ENCODE measurements around the gene ECEL1.

The ECEL1 gene

GRCh38 chr2:232505856-232506255 lies 18.2 kb upstream of the ECEL1 start:
- no peaks in the 10 kb centered on the region for H3K36me3 ChIP-seq (ENCODE audit: control insufficient read depth in 2 of 2, insufficient read depth in 1 of 2, low read length in 2 of 2)
- no peak overlapping the region for H3K4me3 ChIP-seq (ENCODE audit: low read depth, low read length)
- ChIA-PET CTCF (no interaction called here), POLR2A (no interaction called here)
- H3K9me3 ChIP-seq (ENCODE audit: control insufficient read depth, insufficient read depth, low read depth, low read length), result no peaks in the 10 kb centered on the region
- H3K27ac ChIP-seq (ENCODE audit: extremely low read depth, low read depth, low read length), result no peak overlapping the region
- no peaks in the 10 kb centered on the region for H3K4me1 ChIP-seq (ENCODE audit: control insufficient read depth, insufficient read depth, low read length)
- no peak for TF ChIP-seq ZNF623 (tag by site-specific recombination; IDR thresholded peaks at IDR 0.05)
- TF ChIP-seq, protein P1, sequence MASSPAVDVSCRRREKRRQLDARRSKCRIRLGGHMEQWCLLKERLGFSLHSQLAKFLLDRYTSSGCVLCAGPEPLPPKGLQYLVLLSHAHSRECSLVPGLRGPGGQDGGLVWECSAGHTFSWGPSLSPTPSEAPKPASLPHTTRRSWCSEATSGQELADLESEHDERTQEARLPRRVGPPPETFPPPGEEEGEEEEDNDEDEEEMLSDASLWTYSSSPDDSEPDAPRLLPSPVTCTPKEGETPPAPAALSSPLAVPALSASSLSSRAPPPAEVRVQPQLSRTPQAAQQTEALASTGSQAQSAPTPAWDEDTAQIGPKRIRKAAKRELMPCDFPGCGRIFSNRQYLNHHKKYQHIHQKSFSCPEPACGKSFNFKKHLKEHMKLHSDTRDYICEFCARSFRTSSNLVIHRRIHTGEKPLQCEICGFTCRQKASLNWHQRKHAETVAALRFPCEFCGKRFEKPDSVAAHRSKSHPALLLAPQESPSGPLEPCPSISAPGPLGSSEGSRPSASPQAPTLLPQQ (tag by site-specific recombination; IDR thresholded peaks at IDR 0.05), result no peak
- no peak for TF ChIP-seq REST (tag by site-specific recombination; IDR thresholded peaks at IDR 0.05)
- no peak for TF ChIP-seq GLIS1 (tag by site-specific recombination; IDR thresholded peaks at IDR 0.05)
- no peak for TF ChIP-seq ZNF114 (tag by site-specific recombination; IDR thresholded peaks at IDR 0.05)
- TF ChIP-seq ZNF138 (tag by site-specific recombination; IDR thresholded peaks at IDR 0.05; ENCODE audit: borderline replicate concordance), result no peak
- no peak for TF ChIP-seq SP7 (tag by site-specific recombination; IDR thresholded peaks at IDR 0.05)
- TF ChIP-seq ZNF169 (tag by site-specific recombination; IDR thresholded peaks at IDR 0.05), result no peak
- TF ChIP-seq KLF9 (tag by site-specific recombination; IDR thresholded peaks at IDR 0.05; ENCODE audit: low read depth), result no peak
- no peak for TF ChIP-seq ZNF830 (tag by site-specific recombination; IDR thresholded peaks at IDR 0.05; ENCODE audit: low read depth)
- no peak for TF ChIP-seq KLF16 (tag by site-specific recombination; IDR thresholded peaks at IDR 0.05)

GRCh38 chr2:232504438-232504837 lies 16.8 kb upstream of the ECEL1 start:
- POLR2A ChIA-PET, result no interaction called here
- no peak overlapping the region for H3K27ac ChIP-seq (ENCODE audit: extremely low read depth, low read depth, low read length)

GRCh38 chr2:232503809-232504323 lies 16.2 kb upstream of the ECEL1 start:
- no peak overlapping the region for H3K27ac ChIP-seq (ENCODE audit: extremely low read depth, low read depth, low read length)
- no peaks in the 10 kb centered on the region for H3K36me3 ChIP-seq (ENCODE audit: control insufficient read depth in 2 of 2, insufficient read depth in 1 of 2, low read length in 2 of 2)
- no peaks in the 10 kb centered on the region for H3K9me3 ChIP-seq (ENCODE audit: control insufficient read depth, insufficient read depth, low read depth, low read length)
- CTCF ChIA-PET, result interaction anchor here (1.1 kb wide), 1 partner anchor 652 kb away, joined by 3 read pairs; no protein-coding TSS in a partner anchor
- TF ChIP-seq BCL11B (tag by site-specific recombination; IDR thresholded peaks at IDR 0.05; ENCODE audit: low read depth), result no peak
- TF ChIP-seq ZNF169 (tag by site-specific recombination; IDR thresholded peaks at IDR 0.05), result no peak
- TF ChIP-seq ZNF112 (tag by site-specific recombination; IDR thresholded peaks at IDR 0.05), result no peak
- TF ChIP-seq GLI4 (tag by site-specific recombination; IDR thresholded peaks at IDR 0.05), result no peak
- no peak for TF ChIP-seq TRIM28 (IDR thresholded peaks at IDR 0.05; ENCODE audit: borderline replicate concordance, low read length)
- TF ChIP-seq, protein P2, sequence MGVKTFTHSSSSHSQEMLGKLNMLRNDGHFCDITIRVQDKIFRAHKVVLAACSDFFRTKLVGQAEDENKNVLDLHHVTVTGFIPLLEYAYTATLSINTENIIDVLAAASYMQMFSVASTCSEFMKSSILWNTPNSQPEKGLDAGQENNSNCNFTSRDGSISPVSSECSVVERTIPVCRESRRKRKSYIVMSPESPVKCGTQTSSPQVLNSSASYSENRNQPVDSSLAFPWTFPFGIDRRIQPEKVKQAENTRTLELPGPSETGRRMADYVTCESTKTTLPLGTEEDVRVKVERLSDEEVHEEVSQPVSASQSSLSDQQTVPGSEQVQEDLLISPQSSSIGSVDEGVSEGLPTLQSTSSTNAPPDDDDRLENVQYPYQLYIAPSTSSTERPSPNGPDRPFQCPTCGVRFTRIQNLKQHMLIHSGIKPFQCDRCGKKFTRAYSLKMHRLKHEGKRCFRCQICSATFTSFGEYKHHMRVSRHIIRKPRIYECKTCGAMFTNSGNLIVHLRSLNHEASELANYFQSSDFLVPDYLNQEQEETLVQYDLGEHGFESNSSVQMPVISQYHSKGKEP (tag by site-specific recombination; IDR thresholded peaks at IDR 0.05), result no peak
- no peak for TF ChIP-seq ZNF133 (tag by site-specific recombination; IDR thresholded peaks at IDR 0.05)
- no peaks in the 10 kb centered on the region for H3K4me1 ChIP-seq (ENCODE audit: control insufficient read depth, insufficient read depth, low read length)
- no peak overlapping the region for H3K4me3 ChIP-seq (ENCODE audit: low read depth, low read length)
- POLR2A ChIA-PET, result no interaction called here

More at GRCh38 chr2:232504438-232504837, 16.8 kb upstream of the ECEL1 start:
- no peaks in the 10 kb centered on the region for H3K4me1 ChIP-seq (ENCODE audit: control insufficient read depth, insufficient read depth, low read length)
- H3K4me3 ChIP-seq (ENCODE audit: low read depth, low read length), result no peak overlapping the region
- CTCF ChIA-PET, result interaction anchor here (1.1 kb wide), 1 partner anchor 652 kb away, joined by 3 read pairs; no protein-coding TSS in a partner anchor
- H3K9me3 ChIP-seq (ENCODE audit: control insufficient read depth, insufficient read depth, low read depth, low read length), result no peaks in the 10 kb centered on the region
- H3K36me3 ChIP-seq (ENCODE audit: control insufficient read depth in 2 of 2, insufficient read depth in 1 of 2, low read length in 2 of 2), result no peaks in the 10 kb centered on the region
- TF ChIP-seq ZSCAN23 (tag by site-specific recombination; IDR thresholded peaks at IDR 0.05), result no peak
- no peak for TF ChIP-seq ZXDB (tag by site-specific recombination; IDR thresholded peaks at IDR 0.05)
- TF ChIP-seq GLIS1 (tag by site-specific recombination; IDR thresholded peaks at IDR 0.05), result no peak
- TF ChIP-seq, protein P1 (tag by site-specific recombination; IDR thresholded peaks at IDR 0.05), result no peak
- peak; percentile 86 for TF ChIP-seq MYNN (tag by site-specific recombination; IDR thresholded peaks at IDR 0.05; ENCODE audit: borderline replicate concordance)
- TF ChIP-seq ZNF621 (tag by site-specific recombination; IDR thresholded peaks at IDR 0.05), result no peak
- peak; percentile 60; the same call in 1 of the 2 replicates for TF ChIP-seq ZNF768 (tag by site-specific recombination; IDR thresholded peaks at IDR 0.05)
- no peak for TF ChIP-seq ZIC2 (tag by site-specific recombination; IDR thresholded peaks at IDR 0.05)
- TF ChIP-seq ZNF404 (tag by site-specific recombination; IDR thresholded peaks at IDR 0.05), result no peak
- no peak for TF ChIP-seq ZNF610 (tag by site-specific recombination; IDR thresholded peaks at IDR 0.05; ENCODE audit: borderline replicate concordance)

Measured in HEK293 (cell line).